ENCODE data around the gene APBA1. TPM values are rescaled to one million over a fixed set of nuclear protein-coding genes. Genes with fewer than 3 reads are reported as not detected.

The APBA1 gene
- total RNA-seq, 1 experiment from 2014 or later, result 1.8 TPM

DNA sequence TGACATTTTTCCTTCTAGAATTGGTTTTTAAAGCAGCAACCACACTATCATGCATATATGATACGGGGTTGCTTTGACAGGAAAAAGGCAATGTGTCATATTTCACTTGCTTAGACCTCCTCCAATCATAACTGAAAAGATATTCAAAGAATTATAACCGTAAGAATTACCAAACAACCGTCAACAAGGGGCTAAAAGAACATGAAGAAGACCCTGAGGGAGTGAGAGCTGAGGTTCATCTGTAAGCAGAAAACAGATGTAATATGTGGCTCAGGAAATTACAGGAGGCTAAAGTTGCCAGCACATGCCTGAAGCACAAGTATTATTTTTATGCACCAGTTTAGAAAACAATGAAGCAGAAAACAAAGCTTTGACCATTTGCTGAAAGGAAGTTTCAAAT is 78.9 kb downstream of the APBA1 start:
- Histone ChIP-seq H3K4me1 (ENCODE audit: insufficient read depth, low read length) (no peaks in the 10 kb centered on the region), H2BK5ac (ENCODE audit: insufficient read length, low read length) (no peak overlapping the region), H3K27me3 (ENCODE audit: insufficient read depth, low read length) (no peaks in the 10 kb centered on the region), H3K27ac (ENCODE audit: insufficient read length, low read depth, low read length) (no peak overlapping the region), H3K56ac (ENCODE audit: insufficient read length, low read depth, low read length) (no peak overlapping the region), H2BK12ac (ENCODE audit: insufficient read length, low read depth, low read length) (no peak overlapping the region), H3K4ac (ENCODE audit: low read depth, low read length) (no peak overlapping the region), H3K79me2 (ENCODE audit: insufficient read depth, low read length) (no peaks in the 10 kb centered on the region), H2AK5ac (ENCODE audit: insufficient read length, low read length) (no peak overlapping the region), H2AFZ (ENCODE audit: low read length) (no peak overlapping the region), H3K23ac (ENCODE audit: insufficient read length, low read depth, low read length) (no peak overlapping the region), H4K91ac (ENCODE audit: insufficient read length, low read depth, low read length) (no peak overlapping the region), H2BK20ac (ENCODE audit: low read depth, low read length, poor library complexity, severe bottlenecking) (no peak overlapping the region), H3K4me2 (ENCODE audit: insufficient read depth, insufficient read length, low read length) (no peak overlapping the region), H4K5ac (ENCODE audit: insufficient read length, low read depth, low read length) (no peak overlapping the region), H2BK120ac (ENCODE audit: low read depth, low read length, poor library complexity, severe bottlenecking) (no peak overlapping the region), H3K9me3 (ENCODE audit: control insufficient read depth, low read depth, low read length) (no peaks in the 10 kb centered on the region), H3T11ph (ENCODE audit: low read length) (no peak overlapping the region), H3K18ac (ENCODE audit: insufficient read length, low read depth, low read length) (no peak overlapping the region), H3K23me2 (ENCODE audit: insufficient read length, low read depth, low read length, poor library complexity, severe bottlenecking) (no peaks in the 10 kb centered on the region), H4K20me1 (ENCODE audit: control insufficient read depth, insufficient read depth, insufficient read length) (no peaks in the 10 kb centered on the region), H3K79me1 (ENCODE audit: insufficient read depth, low read depth, low read length, poor library complexity, severe bottlenecking) (no peaks in the 10 kb centered on the region), H4K8ac (replicated peaks; ENCODE audit: insufficient read length, low read depth, low read length) (no peak overlapping the region), H3K9ac (ENCODE audit: extremely low read depth, insufficient read length, low read length) (no peak overlapping the region), H2BK15ac (ENCODE audit: low read depth, low read length) (no peak overlapping the region), H3K14ac (ENCODE audit: insufficient read depth, low read length) (no peak overlapping the region)
- DNase-seq, result no peak
- WGBS (ENCODE audit: extremely low coverage, insufficient read length, low lambda C conversion rate), result no CpG with 5 or more reads among the region's 3 CpGs
- no peak overlapping the region for H3K27ac Mint-ChIP-seq
- TF ChIP-seq CTCF (conservative IDR thresholded peaks at IDR 0.05), result no peak
- peaks cover 12% of the 10 kb centered on the region for H3K27me3 Mint-ChIP-seq (ENCODE audit: low read depth)
- no peaks in the 10 kb centered on the region for H3K36me3 Mint-ChIP-seq (ENCODE audit: insufficient read depth in 1 of 3, low read depth in 3 of 3)
- H3K4me1 Mint-ChIP-seq, result peaks cover 6 to 11% of the 10 kb centered on the region in 2 experiments
- H3K4me3 Mint-ChIP-seq, result no peak overlapping the region
- H3K9me3 Mint-ChIP-seq, result no peaks in the 10 kb centered on the region

Data from H9 (cell line).